ENCODE results near the gene TUBA4A.

- TF ChIP-seq CTCF (IDR thresholded peaks at IDR 0.05) (no peak), POLR2A (IDR thresholded peaks at IDR 0.05) (no peak)
Measured at GRCh38 chr2:219205165-219205538, 48.6 kb downstream of the TUBA4A start.
